Gastrocnemius medialis (tissue), 4 donors: ENCODE results near the gene DCDC2C. TPM values are rescaled to one million over a fixed set of nuclear protein-coding genes. Genes with fewer than 3 reads are reported as not detected.

Experiments
- ATAC-seq, 2 donors: fragments of 150-250 bp; one replicate each; pipeline ENCODE4 v1.9.1; 2016
- DNase-seq, 2 donors: peaks; one replicate each; pipeline ENCODE4 v3.0.0-alpha.2; 2019
- H3K27ac ChIP-seq, 4 donors: fragments of 200-600 bp; sonication (generic); 1 replicate in 1 of 4; 2 replicates in 3 of 4; pipeline ENCODE4 v1.5.1; 2016 to 2018; ENCODE audit warnings: mild to moderate bottlenecking in 2 of 4, moderate library complexity in 1 of 4
- H3K27me3 ChIP-seq, 3 donors: fragments of 200-600 bp; sonication (generic) in 2 of 3; 1 replicate in 1 of 3; 2 replicates in 2 of 3; pipeline versions ENCODE4 v1.5.1 to v1.6.0; 2016 to 2019; ENCODE audit warnings: mild to moderate bottlenecking in 1 of 3, moderate library complexity in 1 of 3
- H3K36me3 ChIP-seq, 2 donors: fragments of 200-600 bp; sonication (generic) in 1 of 2; one replicate each; pipeline ENCODE4 v1.5.1; 2017 to 2018
- H3K4me1 ChIP-seq, 2 donors: fragments of 200-600 bp; sonication (generic) in 1 of 2; one replicate each; pipeline ENCODE4 v1.5.1; 2016 to 2017; ENCODE audit warnings: mild to moderate bottlenecking in 2 of 2
- H3K4me3 ChIP-seq, 4 donors: fragments of 200-600 bp; sonication (generic) in 3 of 4; 1 replicate in 1 of 4; 2 replicates in 3 of 4; pipeline ENCODE4 v1.5.1; 2016 to 2019; ENCODE audit warnings: mild to moderate bottlenecking in 2 of 4
- H3K9me3 ChIP-seq, 3 donors: fragments of 200-600 bp; sonication (generic) in 2 of 3; 1 replicate in 1 of 3; 2 replicates in 2 of 3; pipeline ENCODE4 v1.5.1; 2016 to 2019
- CTCF ChIP-seq, 5 experiments: fragments of 450-650 bp in 3 of 5; fragments of 200-600 bp in 2 of 5; sonication (generic) in 2 of 5; IDR thresholded peaks in 4 of 5; conservative IDR thresholded peaks in 1 of 5; 1 replicate in 4 of 5; 2 replicates in 1 of 5; pipeline ENCODE4 v1.5.1; 2016 to 2019; ENCODE audit warnings: antibody characterized with exemption in 5 of 5, mild to moderate bottlenecking in 3 of 5, moderate library complexity in 3 of 5
- POLR2A ChIP-seq, 2 donors: fragments of 450-650 bp; IDR thresholded peaks; one replicate each; pipeline ENCODE4 v1.6.1; 2017; ENCODE audit warnings: antibody characterized with exemption in 2 of 2, mild to moderate bottlenecking in 2 of 2, moderate library complexity in 2 of 2
- in situ Hi-C, 4 donors: fragments of 200-750 bp; cut with MboI; loops; one replicate each; pipeline versions ENCODE4 v1.15.0 to v1.8.0; 2017; ENCODE audit warnings: low sequenced_read_pairs in 4 of 4
- intact Hi-C: fragments of 100-400 bp; cut with DNase I; formaldehyde crosslinking; loops from one replicate; pipeline ENCODE4 v1.15.1; 2023; ENCODE audit warnings: low total_unique reads
- total RNA-seq, 4 donors: library from RNA; depleted of rRNA; stranded (reverse); fragments of >200 nt; gene quantifications; one replicate each; pipeline versions ENCODE4 v1.1.0 to v1.2.3, GENCODE V29; 2016

The DCDC2C gene
- total RNA-seq, 4 donors from 2014 or later: not detected

GRCh38 chr2:3848776-3849175 lies 145.4 kb downstream of the DCDC2C start:
- H3K27ac ChIP-seq: no peak overlapping the region
- H3K4me1 ChIP-seq: no peaks in the 10 kb centered on the region
- H3K4me3 ChIP-seq: no peak overlapping the region
- H3K27me3 ChIP-seq: no peaks in the 10 kb centered on the region
- DNase-seq (no peak), ATAC-seq (no peak)
- intact Hi-C loops (no loop called here), in situ Hi-C loops (no loop called here)
- no peaks in the 10 kb centered on the region for H3K9me3 ChIP-seq
- TF ChIP-seq POLR2A (IDR thresholded peaks at IDR 0.05): no peak
- TF ChIP-seq CTCF (IDR thresholded peaks at IDR 0.05 in 4 of 5, conservative IDR thresholded peaks at IDR 0.05 in 1 of 5): no peak
- H3K36me3 ChIP-seq: no peaks in the 10 kb centered on the region

- ATAC-seq (no peak), DNase-seq (no peak)
- in situ Hi-C loops: no loop called here
- Histone ChIP-seq H3K9me3 (no peaks in the 10 kb centered on the region), H3K27me3 (no peaks in the 10 kb centered on the region), H3K4me1 (no peaks in the 10 kb centered on the region), H3K36me3 (no peaks in the 10 kb centered on the region), H3K4me3 (no peak overlapping the region), H3K27ac (no peak overlapping the region)
- intact Hi-C loops: no loop called here
- TF ChIP-seq POLR2A (IDR thresholded peaks at IDR 0.05) (no peak), CTCF (IDR thresholded peaks at IDR 0.05 in 4 of 5, conservative IDR thresholded peaks at IDR 0.05 in 1 of 5) (no peak)
These were observed 145.8 kb downstream of the DCDC2C start for GRCh38 chr2:3849213-3849612.

- intact Hi-C loops (no loop called here), in situ Hi-C loops (no loop called here)
- no peaks in the 10 kb centered on the region for H3K36me3 ChIP-seq
- no peak for TF ChIP-seq CTCF (IDR thresholded peaks at IDR 0.05 in 4 of 5, conservative IDR thresholded peaks at IDR 0.05 in 1 of 5)
- no peak for TF ChIP-seq POLR2A (IDR thresholded peaks at IDR 0.05)
- ATAC-seq (no peak), DNase-seq (no peak)
- H3K27me3 ChIP-seq: no peaks in the 10 kb centered on the region
- no peaks in the 10 kb centered on the region for H3K4me1 ChIP-seq
- H3K4me3 ChIP-seq: no peak overlapping the region
- no peak overlapping the region for H3K27ac ChIP-seq
- H3K9me3 ChIP-seq: no peaks in the 10 kb centered on the region
These were observed 154.2 kb downstream of the DCDC2C start for GRCh38 chr2:3857576-3857975.

- H3K27ac ChIP-seq: no peak overlapping the region
- ATAC-seq (no peak), DNase-seq (no peak)
- no peaks in the 10 kb centered on the region for H3K9me3 ChIP-seq
- H3K36me3 ChIP-seq: no peaks in the 10 kb centered on the region
- TF ChIP-seq POLR2A (IDR thresholded peaks at IDR 0.05) (no peak), CTCF (IDR thresholded peaks at IDR 0.05 in 4 of 5, conservative IDR thresholded peaks at IDR 0.05 in 1 of 5) (no peak)
- no peak overlapping the region for H3K4me3 ChIP-seq
- H3K4me1 ChIP-seq: no peaks in the 10 kb centered on the region
- in situ Hi-C loops: no loop called here
- intact Hi-C loops: no loop called here
- no peaks in the 10 kb centered on the region for H3K27me3 ChIP-seq
These were observed 161.8 kb downstream of the DCDC2C start for GRCh38 chr2:3864943-3865865.
